HepG2 (cell line): Measurements from ENCODE around the gene RTBDN. TPM values are rescaled to one million over a fixed set of nuclear protein-coding genes. Genes with fewer than 3 reads are reported as not detected.

ENCODE experiments used
- BRD4 ChIP-seq: sonication (generic); formaldehyde crosslinking; IDR thresholded peaks from 2 replicates; pipeline ENCODE4 v1.4.0; 2020; ENCODE audit warnings: missing genetic modification reagents
- HNRNPL ChIP-seq: fragments of 200-400 bp; formaldehyde crosslinking; IDR thresholded peaks from 2 replicates; pipeline ENCODE4 v1.6.1; 2017; ENCODE audit warnings: mild to moderate bottlenecking, low read depth, low read length
- HNRNPUL1 ChIP-seq: fragments of 200-400 bp; formaldehyde crosslinking; IDR thresholded peaks from 2 replicates; pipeline ENCODE4 v1.6.1; 2017; ENCODE audit warnings: low read depth, mild to moderate bottlenecking, low read length, moderate library complexity
- JDP2 ChIP-seq: sonication (generic); formaldehyde crosslinking; IDR thresholded peaks from 2 replicates; pipeline ENCODE4 v1.8.1; 2022; ENCODE audit warnings: missing genetic modification reagents, borderline replicate concordance
- KMT2B ChIP-seq: IDR thresholded peaks from 2 replicates; pipeline ENCODE4 v1.6.1; 2016; ENCODE audit warnings: missing genetic modification reagents, missing compliant biosample characterization
- MAZ ChIP-seq, 2 experiments: sonication (generic) in 1 of 2; formaldehyde crosslinking in 1 of 2; IDR thresholded peaks; 2 replicates each; pipeline versions ENCODE4 v1.5.0 to v1.6.1; 2012 to 2020; ENCODE audit warnings: low read depth in 2 of 2, mild to moderate bottlenecking in 2 of 2, borderline replicate concordance in 1 of 2, improper control_type of control experiment in 1 of 2, low read length in 1 of 2, missing genetic modification reagents in 1 of 2, moderate library complexity in 1 of 2
- NFIB ChIP-seq: sonication (generic); formaldehyde crosslinking; IDR thresholded peaks from 2 replicates; pipeline ENCODE4 v1.9.0; 2021; ENCODE audit warnings: missing genetic modification reagents, mild to moderate bottlenecking, borderline replicate concordance
- NR2C2 ChIP-seq: sonication (generic); formaldehyde crosslinking; IDR thresholded peaks from 2 replicates; pipeline ENCODE4 v1.4.0; 2020; ENCODE audit warnings: missing genetic modification reagents, mild to moderate bottlenecking, moderate library complexity, borderline replicate concordance
- PAF1 ChIP-seq: IDR thresholded peaks from 2 replicates; pipeline ENCODE4 v1.6.1; 2016; ENCODE audit warnings: missing genetic modification reagents, missing compliant biosample characterization
- RFXANK ChIP-seq: IDR thresholded peaks from 2 replicates; pipeline ENCODE4 v1.6.1; 2016
- SALL2 ChIP-seq: sonication (generic); formaldehyde crosslinking; IDR thresholded peaks from 2 replicates; pipeline ENCODE4 v1.8.1; 2023; ENCODE audit warnings: mild to moderate bottlenecking, missing genetic modification reagents, inconsistent platforms
- SP1 ChIP-seq, 2 experiments: fragments of 450-650 bp in 1 of 2; sonication (generic) in 1 of 2; formaldehyde crosslinking in 1 of 2; IDR thresholded peaks; 2 replicates each; pipeline versions ENCODE4 v1.4.0 to v1.6.1; 2016 to 2020; ENCODE audit warnings: missing genetic modification reagents in 1 of 2
- STAG1 ChIP-seq: sonication (generic); formaldehyde crosslinking; IDR thresholded peaks from 2 replicates; pipeline ENCODE4 v1.4.0; 2020; ENCODE audit warnings: missing genetic modification reagents
- TARDBP ChIP-seq: sonication (generic); formaldehyde crosslinking; IDR thresholded peaks from 2 replicates; pipeline ENCODE4 v1.8.0; 2022; ENCODE audit warnings: mild to moderate bottlenecking, missing genetic modification reagents
- TBX3 ChIP-seq: fragments of 450-650 bp; IDR thresholded peaks from 2 replicates; pipeline ENCODE4 v1.6.1; 2017; ENCODE audit warnings: antibody characterized with exemption, mild to moderate bottlenecking, inconsistent platforms, borderline replicate concordance
- THYN1 ChIP-seq: sonication (generic); formaldehyde crosslinking; IDR thresholded peaks from 2 replicates; pipeline ENCODE4 v1.8.1; 2023; ENCODE audit warnings: low read depth, mild to moderate bottlenecking, moderate library complexity, missing genetic modification reagents, borderline replicate concordance
- ZBTB42 ChIP-seq: sonication (generic); formaldehyde crosslinking; IDR thresholded peaks from 2 replicates; pipeline ENCODE4 v1.5.0; 2020; ENCODE audit warnings: mild to moderate bottlenecking, missing genetic modification reagents
- ZFP36L2 ChIP-seq: sonication (generic); formaldehyde crosslinking; IDR thresholded peaks from 2 replicates; pipeline ENCODE4 v1.4.0; 2020; ENCODE audit warnings: missing genetic modification reagents
- ZNF326 ChIP-seq: sonication (generic); formaldehyde crosslinking; IDR thresholded peaks from 2 replicates; pipeline ENCODE4 v1.4.0; 2020; ENCODE audit warnings: missing genetic modification reagents, borderline replicate concordance
- ZNF33A ChIP-seq: sonication (generic); formaldehyde crosslinking; IDR thresholded peaks from 2 replicates; pipeline ENCODE4 v1.5.1; 2020; ENCODE audit warnings: missing genetic modification reagents, mild to moderate bottlenecking, moderate library complexity, borderline replicate concordance
- ZNF383 ChIP-seq: sonication (generic); formaldehyde crosslinking; IDR thresholded peaks from 2 replicates; pipeline ENCODE4 v1.4.0; 2020; ENCODE audit warnings: missing genetic modification reagents, mild to moderate bottlenecking, borderline replicate concordance
- ZNF510 ChIP-seq: sonication (generic); formaldehyde crosslinking; IDR thresholded peaks from 2 replicates; pipeline ENCODE4 v1.4.0; 2020; ENCODE audit warnings: low read depth, mild to moderate bottlenecking, missing genetic modification reagents
- ZNF549 ChIP-seq: sonication (generic); formaldehyde crosslinking; IDR thresholded peaks from 2 replicates; pipeline ENCODE4 v1.5.0; 2020; ENCODE audit warnings: missing genetic modification reagents
- ZNF558 ChIP-seq: sonication (generic); formaldehyde crosslinking; IDR thresholded peaks from 2 replicates; pipeline ENCODE4 v1.9.0; 2022; ENCODE audit warnings: mild to moderate bottlenecking, missing genetic modification reagents, borderline replicate concordance
- ZNF619 ChIP-seq: sonication (generic); formaldehyde crosslinking; IDR thresholded peaks from 2 replicates; pipeline ENCODE4 v1.4.0; 2020; ENCODE audit warnings: mild to moderate bottlenecking, missing genetic modification reagents
- ZNF652 ChIP-seq: IDR thresholded peaks from 2 replicates; pipeline ENCODE4 v1.6.1; 2016; ENCODE audit warnings: low read depth, borderline replicate concordance
- ZNF660 ChIP-seq: sonication (generic); formaldehyde crosslinking; IDR thresholded peaks from 2 replicates; pipeline ENCODE4 v1.5.1; 2020; ENCODE audit warnings: mild to moderate bottlenecking, low read depth, missing genetic modification reagents, borderline replicate concordance
- ZSCAN25 ChIP-seq: sonication (generic); formaldehyde crosslinking; IDR thresholded peaks from 2 replicates; pipeline ENCODE4 v1.8.0; 2022; ENCODE audit warnings: mild to moderate bottlenecking, missing genetic modification reagents
- polyA plus RNA-seq, 8 experiments: library from polyadenylated mRNA; depleted of rRNA in 3 of 8; stranded (reverse) in 7 of 8; unstranded in 1 of 8; fragments of >200 nt; fragmentation: Illumina TruSeq in 4 of 8; extraction: Trizol in 4 of 8; gene quantifications; 2 replicates each; pipeline versions ENCODE4 v1.2.1 to v1.2.3, GENCODE V29; 2011 to 2016; ENCODE audit warnings: low read depth in 4 of 8, missing spikeins in 1 of 8, mixed read lengths in 1 of 8; ENCODE audit not compliant: insufficient read depth in 1 of 8
- total RNA-seq, 5 experiments: library from RNA; depleted of rRNA; stranded (reverse); fragments of >200 nt; fragmentation: Illumina TruSeq; extraction: Trizol; gene quantifications; 2 replicates each; pipeline ENCODE4 v1.2.3, GENCODE V29; 2016; ENCODE audit warnings: low read depth in 1 of 5

RTBDN gene
- total and polyA plus RNA-seq, 2 of the 13 experiments (the other 11 are each of a cell fraction or from before 2014, with no cell fraction given), result 0.27 to 0.48 TPM

DNA sequence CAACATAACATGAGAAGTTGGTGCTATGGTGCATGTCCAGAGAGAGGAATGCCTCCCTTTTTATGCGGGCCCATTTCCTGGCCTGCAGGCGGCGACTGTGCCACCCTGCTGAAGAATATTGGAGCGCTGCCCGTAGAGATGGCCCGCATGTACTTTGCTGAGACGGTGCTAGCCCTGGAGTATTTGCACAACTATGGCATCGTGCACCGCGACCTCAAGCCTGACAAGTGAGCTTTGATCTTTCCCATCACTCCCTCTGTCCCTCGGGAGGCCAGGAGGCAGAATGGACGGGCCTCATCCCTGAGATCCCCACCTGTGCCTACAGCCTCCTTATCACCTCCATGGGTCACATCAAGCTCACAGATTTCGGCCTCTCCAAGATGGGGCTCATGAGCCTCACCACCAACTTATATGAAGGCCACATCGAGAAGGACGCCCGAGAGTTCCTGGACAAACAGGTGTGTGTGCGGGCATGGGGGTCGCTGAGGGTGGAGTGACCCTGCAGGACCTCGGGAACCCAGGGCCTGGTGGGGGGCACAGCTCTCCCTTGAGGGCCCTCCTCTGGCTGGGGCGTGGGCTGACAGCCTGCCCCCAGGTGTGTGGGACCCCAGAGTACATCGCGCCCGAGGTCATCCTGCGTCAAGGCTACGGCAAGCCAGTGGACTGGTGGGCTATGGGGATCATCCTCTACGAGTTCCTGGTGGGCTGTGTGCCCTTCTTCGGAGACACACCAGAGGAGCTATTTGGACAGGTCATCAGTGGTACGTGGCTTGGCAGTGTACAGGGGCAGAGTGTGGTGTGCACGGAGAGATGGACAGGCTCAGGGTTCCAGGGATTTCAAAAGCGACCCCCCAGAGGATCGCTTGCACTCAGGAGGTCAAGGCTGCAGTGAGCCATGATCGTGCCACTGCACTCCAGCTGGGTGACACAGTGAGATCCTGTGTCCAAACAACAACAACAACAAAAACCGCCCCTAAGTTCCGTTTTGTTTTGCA lies 30.6 kb upstream of the RTBDN start (continued):
- 0 out of 2 replicates have a peak, but pooled peaks have one; percentile 39 for TF ChIP-seq NFIB (CRISPR knock-in tag)
- peak; percentile 67 for TF ChIP-seq STAG1 (CRISPR knock-in tag)
- no peak for TF ChIP-seq HNRNPUL1
- TF ChIP-seq ZFP36L2 (CRISPR knock-in tag), result no peak
- TF ChIP-seq ZNF652, result no peak
- TF ChIP-seq PAF1 (CRISPR knock-in tag), result no peak
- no peak for TF ChIP-seq ZNF549 (CRISPR knock-in tag)
- no peak for TF ChIP-seq ZNF510
- TF ChIP-seq NR2C2, result peak; percentile 60; the same call in 1 of the 2 replicates
- no peak for TF ChIP-seq SP1 (IDR thresholded peaks at IDR 0.05)
- no peak; the same call in 1 of the 2 replicates for TF ChIP-seq SP1 (CRISPR knock-in tag; IDR thresholded peaks at IDR 0.05)
- 0 out of 2 replicates have a peak, but pooled peaks have one; percentile 32 for TF ChIP-seq BRD4 (CRISPR knock-in tag)
- TF ChIP-seq HNRNPL, result 0 out of 2 replicates have a peak, but pooled peaks have one; percentile 47
- no peak for TF ChIP-seq KMT2B (CRISPR knock-in tag)
- no peak for TF ChIP-seq SALL2 (CRISPR knock-in tag)
- TF ChIP-seq RFXANK, result no peak
- TF ChIP-seq TARDBP (CRISPR knock-in tag), result no peak
- no peak for TF ChIP-seq ZNF383 (CRISPR knock-in tag)
- TF ChIP-seq ZNF326, result no peak
- no peak for TF ChIP-seq TBX3
- no peak for TF ChIP-seq MAZ (IDR thresholded peaks at IDR 0.05; ENCODE audit: borderline replicate concordance, low read depth, low read length)
- TF ChIP-seq MAZ (CRISPR knock-in tag; IDR thresholded peaks at IDR 0.05; ENCODE audit: low read depth), result no peak
- TF ChIP-seq JDP2 (CRISPR knock-in tag), result no peak
- TF ChIP-seq ZNF33A (CRISPR knock-in tag), result no peak
- no peak for TF ChIP-seq ZNF660
- TF ChIP-seq ZSCAN25 (CRISPR knock-in tag), result 0 out of 2 replicates have a peak, but pooled peaks have one; percentile 29
- peak; percentile 59; the same call in 1 of the 2 replicates for TF ChIP-seq ZNF619 (CRISPR knock-in tag)
- TF ChIP-seq THYN1 (CRISPR knock-in tag), result no peak
- TF ChIP-seq ZBTB42 (CRISPR knock-in tag), result no peak
- no peak for TF ChIP-seq ZNF558
